ENCODE data around the gene HDAC3. TPM values are rescaled to one million over a fixed set of nuclear protein-coding genes. Genes with fewer than 3 reads are reported as not detected.

The HDAC3 gene
- total and polyA plus RNA-seq, 8 donors = 17.8 to 68.9 (median 26.7) TPM

- intact Hi-C loops (cut with DNase I) = no loop called here
- H3K27ac ChIP-seq = no peak overlapping the region
- H3K36me3 ChIP-seq = no peaks in the 10 kb centered on the region
- H3K4me1 ChIP-seq = no peaks in the 10 kb centered on the region
- no peak for ATAC-seq
- TF ChIP-seq CTCF (IDR thresholded peaks at IDR 0.05) = no peak
- H3K4me3 ChIP-seq = no peak overlapping the region
- no peaks in the 10 kb centered on the region for H3K27me3 ChIP-seq
- no peaks in the 10 kb centered on the region for H3K9me3 ChIP-seq
- WGBS, 2 donors = 64 to 74% methylated on average over 5 of the region's 5 CpGs
- no peak for FAIRE-seq
- DNase-seq = no peak
Observed at GRCh38 chr5:141674747-141675146, 38.1 kb upstream of the HDAC3 start.

GRCh38 chr5:141672841-141673813 is 36.5 kb upstream of the HDAC3 start:
- no peak overlapping the region for H3K27ac ChIP-seq
- no peaks in the 10 kb centered on the region for H3K27me3 ChIP-seq
- TF ChIP-seq CTCF (IDR thresholded peaks at IDR 0.05) = no peak
- FAIRE-seq (no peak), DNase-seq (no peak), ATAC-seq (no peak)
- H3K4me1 ChIP-seq = no peaks in the 10 kb centered on the region
- no peak overlapping the region for H3K4me3 ChIP-seq
- WGBS, 2 donors = 70 to 75% methylated on average over 19 of the region's 19 CpGs
- intact Hi-C loops (cut with DNase I) = no loop called here
- no peaks in the 10 kb centered on the region for H3K36me3 ChIP-seq
- H3K9me3 ChIP-seq = no peaks in the 10 kb centered on the region

GRCh38 chr5:141672071-141672840 is 35.6 kb upstream of the HDAC3 start:
- 78 to 85% methylated on average over 23 of the region's 23 CpGs for WGBS, 2 donors
- Histone ChIP-seq H3K27ac (no peak overlapping the region), H3K9me3 (no peaks in the 10 kb centered on the region), H3K4me1 (no peaks in the 10 kb centered on the region), H3K27me3 (no peaks in the 10 kb centered on the region), H3K4me3 (no peak overlapping the region), H3K36me3 (no peaks in the 10 kb centered on the region)
- TF ChIP-seq CTCF (IDR thresholded peaks at IDR 0.05) = no peak
- FAIRE-seq = no peak
- no peak for ATAC-seq
- intact Hi-C loops (cut with DNase I) = no loop called here
- DNase-seq = no peak

GRCh38 chr5:141669520-141669919 is 32.9 kb upstream of the HDAC3 start:
- intact Hi-C loops (cut with DNase I) = no loop called here
- no peak for DNase-seq
- no peak for FAIRE-seq

More at GRCh38 chr5:141669520-141669919, 32.9 kb upstream of the HDAC3 start:
- Histone ChIP-seq H3K27ac (no peak overlapping the region), H3K4me1 (peaks cover 0 to 4% (median 0%) of the 10 kb centered on the region in 3 donors), H3K4me3 (no peak overlapping the region), H3K36me3 (no peaks in the 10 kb centered on the region), H3K27me3 (no peaks in the 10 kb centered on the region), H3K9me3 (no peaks in the 10 kb centered on the region)
- no peak for TF ChIP-seq CTCF (IDR thresholded peaks at IDR 0.05)
- ATAC-seq = no peak
- 71 to 85% methylated on average over 4 of the region's 4 CpGs for WGBS, 2 donors
